Endothelial cell of umbilical vein (primary cell): ENCODE data around the gene CD81. TPM values are rescaled to one million over a fixed set of nuclear protein-coding genes. Genes with fewer than 3 reads are reported as not detected.

ENCODE experiments used
- BruUV-seq: library from RNA; stranded (reverse); fragments of 400-500 nt; replicated peaks from 2 replicates; lab custom pipeline; 2021; lab: Mats Ljungman, UMichigan
- CTCF ChIA-PET: fragments of 300-600, 350-600 bp; sonication (Branson Sonifier 250); formaldehyde crosslinking; loops from one replicate; lab custom pipeline; 2021; ENCODE audit warnings: antibody characterized with exemption, inconsistent platforms; lab: Charles Lee
- POLR2A ChIA-PET: fragments of 300-600, 350-600 bp; sonication (Branson Sonifier 250); formaldehyde crosslinking; loops from one replicate; lab custom pipeline; 2021; ENCODE audit warnings: antibody characterized with exemption, inconsistent platforms; lab: Charles Lee
- DNase-seq: peaks from one replicate; pipeline ENCODE4 v3.0.0-alpha.2; 2011; ENCODE audit warnings: low read depth, low spot score
- FAIRE-seq: peaks from 2 replicates; lab custom pipeline; 2011; peaks lifted over from hg19 to GRCh38; lab: Jason Lieb, UNC
- H2AFZ ChIP-seq: 2 replicates; pipeline ENCODE4 v1.6.0; 2012; ENCODE audit warnings: low read depth, low read length, control low read depth, inconsistent platforms
- H3K27ac ChIP-seq: 2 replicates; pipeline ENCODE4 v1.5.1; 2011; ENCODE audit warnings: low read depth, mild to moderate bottlenecking, control low read depth, low read length, moderate library complexity; ENCODE audit not compliant: insufficient read depth
- H3K27me3 ChIP-seq, 2 experiments: 2 replicates each; pipeline versions ENCODE4 v1.6.0 to v1.6.1; 2011; ENCODE audit warnings: low read length in 2 of 2, mixed read lengths in 1 of 2; ENCODE audit not compliant: control insufficient read depth in 2 of 2, insufficient read depth in 2 of 2
- H3K36me3 ChIP-seq, 2 experiments: 2 replicates in 1 of 2; 3 replicates in 1 of 2; pipeline ENCODE4 v1.5.1; 2011; ENCODE audit warnings: low read length in 2 of 2, mild to moderate bottlenecking in 1 of 2, moderate library complexity in 1 of 2; ENCODE audit not compliant: control insufficient read depth in 2 of 2, insufficient read depth in 2 of 2; ENCODE audit errors: extremely low read depth in 1 of 2
- H3K4me1 ChIP-seq: 3 replicates; pipeline ENCODE4 v1.5.1; 2011; ENCODE audit warnings: mild to moderate bottlenecking, low read length; ENCODE audit not compliant: control insufficient read depth, insufficient read depth; ENCODE audit errors: extremely low read depth
- H3K4me2 ChIP-seq: 2 replicates; pipeline ENCODE4 v1.6.1; 2011; ENCODE audit warnings: low read length, control low read depth, mixed read lengths; ENCODE audit not compliant: insufficient read depth
- H3K4me3 ChIP-seq, 3 experiments: fragments of 200-600 bp in 1 of 3; sonication (generic), shearing (Covaris generic) in 1 of 3; replicated peaks in 1 of 3; 2 replicates each; pipeline ENCODE4 v1.5.1; 2011 to 2016; ENCODE audit warnings: control low read depth in 3 of 3, low read length in 3 of 3, mild to moderate bottlenecking in 2 of 3, inconsistent platforms in 1 of 3, low read depth in 1 of 3, moderate library complexity in 1 of 3; ENCODE audit not compliant: insufficient read depth in 1 of 3
- H3K79me2 ChIP-seq: 2 replicates; pipeline ENCODE4 v1.6.0; 2012; ENCODE audit warnings: low read length, inconsistent platforms; ENCODE audit not compliant: control insufficient read depth, insufficient read depth
- H3K9ac ChIP-seq: replicated peaks from 2 replicates; pipeline ENCODE3; 2011; ENCODE audit warnings: low read length, control low read depth; ENCODE audit not compliant: insufficient read depth; ENCODE audit errors: extremely low read depth
- H3K9me1 ChIP-seq: replicated peaks from 3 replicates; pipeline ENCODE4 v1.6.0; 2011; ENCODE audit warnings: mild to moderate bottlenecking, low read length; ENCODE audit not compliant: control insufficient read depth, insufficient read depth; ENCODE audit errors: extremely low read depth
- H3K9me3 ChIP-seq: replicated peaks from 2 replicates; pipeline ENCODE4 v1.5.1; 2012; ENCODE audit warnings: low read length, inconsistent platforms; ENCODE audit not compliant: control insufficient read depth, insufficient read depth
- H4K20me1 ChIP-seq: replicated peaks from 2 replicates; pipeline ENCODE3; 2011; ENCODE audit warnings: mild to moderate bottlenecking, low read length; ENCODE audit not compliant: control insufficient read depth, insufficient read depth; ENCODE audit errors: extremely low read depth
- EZH2 ChIP-seq: IDR thresholded peaks from 2 replicates; pipeline ENCODE4 v1.6.1; 2012; ENCODE audit warnings: borderline replicate concordance, low read depth, mild to moderate bottlenecking, moderate library complexity, low read length, inconsistent platforms; ENCODE audit not compliant: severe bottlenecking
- FOS ChIP-seq: IDR thresholded peaks from 2 replicates; pipeline ENCODE4 v1.6.1; 2011; ENCODE audit warnings: mild to moderate bottlenecking, low read length, moderate library complexity, borderline replicate concordance; ENCODE audit not compliant: insufficient read depth
- GATA2 ChIP-seq: IDR thresholded peaks from 2 replicates; pipeline ENCODE4 v1.7.0; 2011; ENCODE audit warnings: low read depth, mild to moderate bottlenecking, moderate library complexity, mixed read lengths, low read length; ENCODE audit not compliant: insufficient read length, insufficient read depth
- JUN ChIP-seq: IDR thresholded peaks from 2 replicates; pipeline ENCODE4 v1.6.1; 2011; ENCODE audit warnings: borderline replicate concordance, low read depth; ENCODE audit not compliant: insufficient read length, insufficient read depth
- MAX ChIP-seq: IDR thresholded peaks from 2 replicates; pipeline ENCODE4 v1.6.1; 2011; ENCODE audit not compliant: insufficient read depth, insufficient read length
- MYC ChIP-seq: IDR thresholded peaks from one replicate; pipeline ENCODE4 v1.6.1; 2011; ENCODE audit warnings: mild to moderate bottlenecking, low read depth, low read length
- POLR2A ChIP-seq: IDR thresholded peaks from 2 replicates; pipeline ENCODE4 v1.6.1; 2012; ENCODE audit warnings: low read depth, mild to moderate bottlenecking, control low read depth, low read length
- POLR2AphosphoS5 ChIP-seq: IDR thresholded peaks from 2 replicates; pipeline ENCODE4 v1.6.1; 2012; ENCODE audit warnings: low read depth, mild to moderate bottlenecking, control low read depth, low read length, moderate library complexity; ENCODE audit not compliant: insufficient read depth
- dilution Hi-C: fragments of 300-500 bp; cut with MboI; formaldehyde crosslinking; loops from one replicate; pipeline ENCODE4 v1.15.0; 2019; ENCODE audit warnings: low sequenced_read_pairs; ENCODE audit not compliant: extremely low pct_ligation_motif_present
- intact Hi-C: fragments of 100-400 bp; cut with micrococcal nuclease; formaldehyde crosslinking; loops from one replicate; pipeline ENCODE4 v1.10.0; 2022
- polyA plus RNA-seq, 4 experiments: library from polyadenylated mRNA; depleted of rRNA in 3 of 4; stranded (reverse) in 3 of 4; unstranded in 1 of 4; fragments of >200 nt; gene quantifications; 2 replicates each; pipeline versions ENCODE4 v1.2.1 to v1.2.3, GENCODE V29; 2011 to 2012; ENCODE audit warnings: missing spikeins in 1 of 4
- total RNA-seq: library from RNA; stranded (reverse); gene quantifications from 2 replicates; pipeline ENCODE4 v1.2.3, GENCODE V29; 2021
- TF ChIP-seq, protein P1 (sequence below), 2 donors: IDR thresholded peaks; 1 replicate in 1 of 2; 2 replicates in 1 of 2; pipeline ENCODE4 v1.5.1; 2011; ENCODE audit warnings: low read length in 2 of 2, mild to moderate bottlenecking in 2 of 2, moderate library complexity in 2 of 2, control low read depth in 1 of 2, inconsistent platforms in 1 of 2, low read depth in 1 of 2; ENCODE audit not compliant: insufficient read depth in 1 of 2; ENCODE audit errors: extremely low read depth in 1 of 2

Gene CD81
- total and polyA plus RNA-seq, 2 donors (not counting 3 experiments of a cell fraction or from before 2014, with no cell fraction given): 409 to 802 TPM

GRCh38 chr11:2363130-2363529 is 14.0 kb upstream of the CD81 start:
- dilution Hi-C loops (no loop called here), intact Hi-C loops (no loop called here)
- no peak for FAIRE-seq
- H3K27me3 ChIP-seq: no peaks in the 10 kb centered on the region
- H3K4me2 ChIP-seq: no peak overlapping the region
- no peak overlapping the region for H2AFZ ChIP-seq
- H3K9ac ChIP-seq: no peak overlapping the region
- H3K27ac ChIP-seq: no peak overlapping the region
- BruUV-seq: no TSS peak
- CTCF ChIA-PET: interaction anchor here (1.0 kb wide), 1 partner anchor 56 kb away, joined by 3 read pairs; no protein-coding TSS in a partner anchor
- DNase-seq: no peak
- no peak overlapping the region for H3K4me3 ChIP-seq
- H3K79me2 ChIP-seq: no peaks in the 10 kb centered on the region
- no peaks in the 10 kb centered on the region for H3K9me3 ChIP-seq
- H4K20me1 ChIP-seq: no peaks in the 10 kb centered on the region
- TF ChIP-seq MYC: no peak
- TF ChIP-seq, protein P1, sequence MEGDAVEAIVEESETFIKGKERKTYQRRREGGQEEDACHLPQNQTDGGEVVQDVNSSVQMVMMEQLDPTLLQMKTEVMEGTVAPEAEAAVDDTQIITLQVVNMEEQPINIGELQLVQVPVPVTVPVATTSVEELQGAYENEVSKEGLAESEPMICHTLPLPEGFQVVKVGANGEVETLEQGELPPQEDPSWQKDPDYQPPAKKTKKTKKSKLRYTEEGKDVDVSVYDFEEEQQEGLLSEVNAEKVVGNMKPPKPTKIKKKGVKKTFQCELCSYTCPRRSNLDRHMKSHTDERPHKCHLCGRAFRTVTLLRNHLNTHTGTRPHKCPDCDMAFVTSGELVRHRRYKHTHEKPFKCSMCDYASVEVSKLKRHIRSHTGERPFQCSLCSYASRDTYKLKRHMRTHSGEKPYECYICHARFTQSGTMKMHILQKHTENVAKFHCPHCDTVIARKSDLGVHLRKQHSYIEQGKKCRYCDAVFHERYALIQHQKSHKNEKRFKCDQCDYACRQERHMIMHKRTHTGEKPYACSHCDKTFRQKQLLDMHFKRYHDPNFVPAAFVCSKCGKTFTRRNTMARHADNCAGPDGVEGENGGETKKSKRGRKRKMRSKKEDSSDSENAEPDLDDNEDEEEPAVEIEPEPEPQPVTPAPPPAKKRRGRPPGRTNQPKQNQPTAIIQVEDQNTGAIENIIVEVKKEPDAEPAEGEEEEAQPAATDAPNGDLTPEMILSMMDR (IDR thresholded peaks at IDR 0.05; ENCODE audit: extremely low read depth in 1 of 2, insufficient read depth in 1 of 2, low read depth in 1 of 2, low read length in 2 of 2): no peak
- TF ChIP-seq POLR2A: no peak
- no peak for TF ChIP-seq EZH2
- no peaks in the 10 kb centered on the region for H3K4me1 ChIP-seq
- POLR2A ChIA-PET: no interaction called here
- H3K9me1 ChIP-seq: no peaks in the 10 kb centered on the region
- no peaks in the 10 kb centered on the region for H3K36me3 ChIP-seq

GRCh38 chr11:2363577-2364370 is 13.3 kb upstream of the CD81 start:
- POLR2A ChIA-PET: no interaction called here
- H3K9ac ChIP-seq: no peak overlapping the region
- dilution Hi-C loops: no loop called here
- H3K36me3 ChIP-seq: no peaks in the 10 kb centered on the region
- CTCF ChIA-PET: interaction anchor here (1.0 kb wide), 1 partner anchor 56 kb away, joined by 3 read pairs; no protein-coding TSS in a partner anchor
- H3K4me3 ChIP-seq: no peak overlapping the region
- intact Hi-C loops: no loop called here
- H4K20me1 ChIP-seq: no peaks in the 10 kb centered on the region
- TF ChIP-seq GATA2: no peak
- no peak for TF ChIP-seq JUN
- TF ChIP-seq MAX: no peak
- TF ChIP-seq POLR2AphosphoS5: no peak
- TF ChIP-seq MYC: no peak
- TF ChIP-seq EZH2: no peak
- no peak for TF ChIP-seq POLR2A
- TF ChIP-seq, protein P1 (IDR thresholded peaks at IDR 0.05; ENCODE audit: extremely low read depth in 1 of 2, insufficient read depth in 1 of 2, low read depth in 1 of 2, low read length in 2 of 2): no peak
- no peak for TF ChIP-seq FOS
- H3K4me2 ChIP-seq: no peak overlapping the region
- no peaks in the 10 kb centered on the region for H3K27me3 ChIP-seq
- no peak overlapping the region for H3K27ac ChIP-seq
- FAIRE-seq (no peak), DNase-seq (no peak)
- no peaks in the 10 kb centered on the region for H3K79me2 ChIP-seq
- H3K4me1 ChIP-seq: no peaks in the 10 kb centered on the region
- H3K9me1 ChIP-seq: no peaks in the 10 kb centered on the region
- H2AFZ ChIP-seq: no peak overlapping the region
- H3K9me3 ChIP-seq: no peaks in the 10 kb centered on the region
- BruUV-seq: no TSS peak
